Epithelial cell of proximal tubule (primary cell): ENCODE measurements around the gene FBXO9. TPM values are rescaled to one million over a fixed set of nuclear protein-coding genes. Genes with fewer than 3 reads are reported as not detected.

Source experiments
- DNase-seq: peaks from one replicate; pipeline ENCODE4 v3.0.0-alpha.2; 2011; ENCODE audit warnings: low read depth
- H3K4me3 ChIP-seq: 2 replicates; pipeline ENCODE4 v1.5.1; 2011; ENCODE audit warnings: low read depth, mild to moderate bottlenecking, low read length
- CTCF ChIP-seq: conservative IDR thresholded peaks from 2 replicates; pipeline ENCODE4 v1.5.1; 2012; ENCODE audit warnings: low read depth, mild to moderate bottlenecking, low read length
- total RNA-seq: library from RNA; depleted of rRNA; stranded (reverse); fragments of >200 nt; gene quantifications from 2 replicates; pipeline ENCODE4 v1.2.3, GENCODE V29; 2015

FBXO9 gene
- total RNA-seq, 1 donor from 2014 or later = 48.8 TPM

GRCh38 chr6:53089948-53090347 lies 24.7 kb downstream of the FBXO9 start:
- no peak for TF ChIP-seq CTCF
- no peak overlapping the region for H3K4me3 ChIP-seq
- DNase-seq = no peak

- no peak for DNase-seq
- TF ChIP-seq CTCF = no peak
- no peak overlapping the region for H3K4me3 ChIP-seq
These were observed 25.4 kb downstream of the FBXO9 start for GRCh38 chr6:53090576-53090975.

- H3K4me3 ChIP-seq = no peak overlapping the region
- TF ChIP-seq CTCF = no peak
- no peak for DNase-seq
These were observed 30.1 kb downstream of the FBXO9 start for GRCh38 chr6:53095270-53095669.

GRCh38 chr6:53095716-53096115 lies 30.5 kb downstream of the FBXO9 start:
- TF ChIP-seq CTCF = no peak
- no peak overlapping the region for H3K4me3 ChIP-seq
- DNase-seq = no peak

- TF ChIP-seq CTCF = no peak
- no peak for DNase-seq
- H3K4me3 ChIP-seq = no peak overlapping the region
These were observed 35.4 kb downstream of the FBXO9 start for GRCh38 chr6:53100561-53100960.

GRCh38 chr6:53101006-53101405 lies 35.8 kb downstream of the FBXO9 start:
- DNase-seq = no peak
- H3K4me3 ChIP-seq = no peak overlapping the region
- no peak for TF ChIP-seq CTCF

- H3K4me3 ChIP-seq = no peak overlapping the region
- DNase-seq = no peak
- TF ChIP-seq CTCF = peak; percentile 54
These were observed 38.9 kb downstream of the FBXO9 start for GRCh38 chr6:53103993-53104675.
